HCT116 (cell line): ENCODE data around the gene PIBF1. TPM values are rescaled to one million over a fixed set of nuclear protein-coding genes. Genes with fewer than 3 reads are reported as not detected.

ENCODE experiments used
- ATAC-seq: fragments of 200-7000 bp; cut with Tn5 transposase; 2 replicates; pipeline ENCODE4 v1.9.1; 2020; ENCODE audit warnings: mild to moderate bottlenecking, moderate library complexity
- BruUV-seq: library from RNA; stranded (reverse); fragments of 400-500 nt; replicated peaks from 2 replicates; lab custom pipeline; 2021; lab: Mats Ljungman, UMichigan
- CTCF ChIA-PET: fragments of 300-600 bp; sonication (Branson Sonifier 250); formaldehyde crosslinking; loops from one replicate; lab custom pipeline; 2021; ENCODE audit warnings: antibody characterized with exemption; lab: Charles Lee
- POLR2A ChIA-PET: fragments of 300-600, 350-600 bp; sonication (Branson Sonifier 250); formaldehyde crosslinking; loops from one replicate; lab custom pipeline; 2021; ENCODE audit warnings: antibody characterized with exemption; lab: Charles Lee
- RAD21 ChIA-PET, 2 experiments: fragments of 300-600 bp; sonication (Branson Sonifier 250); formaldehyde crosslinking; loops; one replicate each; lab custom pipeline; 2023; ENCODE audit warnings: low total read pairs in 2 of 2; ENCODE audit not compliant: uncharacterized antibody in 2 of 2, unreplicated experiment in 2 of 2, low non-redundant PET in 1 of 2; lab: Charles Lee
- DNase-seq: peaks from one replicate; pipeline ENCODE4 v3.0.0-alpha.2; 2010; ENCODE audit warnings: low read depth, low spot score
- H2AFZ ChIP-seq: fragments of 200-600 bp; shearing (Covaris generic), sonication (generic); 2 replicates; pipeline ENCODE4 v1.6.1; 2017; ENCODE audit warnings: low read depth, mixed run types, mixed read lengths, antibody characterized with exemption, low read length; ENCODE audit not compliant: poor library complexity, severe bottlenecking
- H3K27ac ChIP-seq: 2 replicates; pipeline ENCODE4 v1.5.1; 2012; ENCODE audit warnings: low read depth, low read length
- H3K27me3 ChIP-seq: fragments of 200-600 bp; sonication (generic); 2 replicates; pipeline ENCODE4 v1.6.1; 2016; ENCODE audit warnings: mixed run types, low read length, mixed read lengths; ENCODE audit not compliant: insufficient read depth
- H3K36me3 ChIP-seq, 2 experiments: fragments of 200-500 bp in 1 of 2; fragments of 200-600 bp in 1 of 2; sonication (Bioruptor generic) in 1 of 2; sonication (generic) in 1 of 2; 2 replicates each; pipeline versions ENCODE4 v1.5.1 to v1.6.1; 2014 to 2016; ENCODE audit warnings: low read length in 2 of 2, inconsistent platforms in 1 of 2, mixed read lengths in 1 of 2, mixed run types in 1 of 2; ENCODE audit not compliant: insufficient read depth in 2 of 2, control insufficient read depth in 1 of 2
- H3K4me1 ChIP-seq, 2 experiments: fragments of 200-600 bp in 1 of 2; sonication (generic) in 1 of 2; 2 replicates each; pipeline versions ENCODE4 v1.5.1 to v1.6.1; 2012 to 2017; ENCODE audit warnings: low read length in 2 of 2, inconsistent platforms in 1 of 2, mild to moderate bottlenecking in 1 of 2, mixed read lengths in 1 of 2, mixed run types in 1 of 2, moderate library complexity in 1 of 2; ENCODE audit not compliant: insufficient read depth in 2 of 2, control insufficient read depth in 1 of 2
- H3K4me2 ChIP-seq: fragments of 200-600 bp; sonication (generic); 2 replicates; pipeline ENCODE4 v1.6.1; 2017; ENCODE audit warnings: mixed run types, low read length, mixed read lengths
- H3K4me3 ChIP-seq, 2 experiments: fragments of 200-600 bp in 1 of 2; sonication (generic) in 1 of 2; replicated peaks in 1 of 2; 2 replicates each; pipeline ENCODE4 v1.5.1; 2011 to 2016; ENCODE audit warnings: low read length in 2 of 2, control low read depth in 1 of 2, low read depth in 1 of 2, mild to moderate bottlenecking in 1 of 2, mixed read lengths in 1 of 2, mixed run types in 1 of 2
- H3K79me2 ChIP-seq: fragments of 200-600 bp; sonication (generic); 2 replicates; pipeline ENCODE4 v1.6.1; 2017; ENCODE audit warnings: mild to moderate bottlenecking, mixed run types, low read length, moderate library complexity, mixed read lengths; ENCODE audit not compliant: insufficient read depth
- H3K9ac ChIP-seq: fragments of 200-600 bp; sonication (generic); 2 replicates; pipeline ENCODE4 v1.6.1; 2016; ENCODE audit warnings: low read length, mixed read lengths
- H3K9me2 ChIP-seq: fragments of 200-600 bp; sonication (generic), shearing (Covaris generic); 2 replicates; pipeline ENCODE4 v1.6.1; 2017; ENCODE audit warnings: mixed run types, mild to moderate bottlenecking, moderate library complexity; ENCODE audit not compliant: insufficient read depth
- H3K9me3 ChIP-seq, 2 experiments: fragments of 200-500 bp in 1 of 2; fragments of 200-600 bp in 1 of 2; sonication (Bioruptor generic) in 1 of 2; sonication (generic) in 1 of 2; 2 replicates each; pipeline ENCODE4 v1.6.1; 2014 to 2017; ENCODE audit warnings: low read length in 2 of 2, mixed read lengths in 2 of 2, inconsistent platforms in 1 of 2, low read depth in 1 of 2, mild to moderate bottlenecking in 1 of 2, mixed run types in 1 of 2, moderate library complexity in 1 of 2; ENCODE audit not compliant: control insufficient read depth in 1 of 2, insufficient read depth in 1 of 2
- H4K20me1 ChIP-seq: fragments of 200-600 bp; sonication (generic), shearing (Covaris generic); 2 replicates; pipeline ENCODE4 v1.6.1; 2017; ENCODE audit warnings: mixed run types, mild to moderate bottlenecking, moderate library complexity; ENCODE audit not compliant: insufficient read depth
- ATF3 ChIP-seq: IDR thresholded peaks from 2 replicates; pipeline ENCODE4 v1.6.1; 2012
- CBX3 ChIP-seq: IDR thresholded peaks from 2 replicates; pipeline ENCODE4 v1.6.1; 2012; ENCODE audit warnings: low read depth
- CTCF ChIP-seq, 3 experiments: fragments of 200-600 bp in 1 of 3; sonication (generic) in 1 of 3; IDR thresholded peaks in 2 of 3; conservative IDR thresholded peaks in 1 of 3; 2 replicates each; pipeline ENCODE4 v1.5.1; 2012 to 2017; ENCODE audit warnings: low read depth in 2 of 3, low read length in 2 of 3, antibody characterized with exemption in 1 of 3, borderline replicate concordance in 1 of 3, control low read depth in 1 of 3, mild to moderate bottlenecking in 1 of 3, mixed read lengths in 1 of 3, mixed run types in 1 of 3, moderate library complexity in 1 of 3; ENCODE audit not compliant: insufficient read depth in 1 of 3
- ELF1 ChIP-seq: IDR thresholded peaks from 2 replicates; pipeline ENCODE4 v1.6.1; 2012; ENCODE audit warnings: low read depth, borderline replicate concordance
- EZH2phosphoT487 ChIP-seq: fragments of 200-600 bp; IDR thresholded peaks from 2 replicates; pipeline ENCODE4 v1.6.1; 2018; ENCODE audit warnings: antibody characterized with exemption, borderline replicate concordance
- FOSL1 ChIP-seq: IDR thresholded peaks from 2 replicates; pipeline ENCODE4 v1.6.1; 2012; ENCODE audit warnings: low read depth
- JUND ChIP-seq: IDR thresholded peaks from 2 replicates; pipeline ENCODE4 v1.6.1; 2012
- MAX ChIP-seq: IDR thresholded peaks from 2 replicates; pipeline ENCODE4 v1.6.1; 2012
- POLR2AphosphoS5 ChIP-seq: IDR thresholded peaks from 2 replicates; pipeline ENCODE4 v1.6.1; 2011; ENCODE audit warnings: mild to moderate bottlenecking, low read depth, low read length, moderate library complexity
- ZFX ChIP-seq: fragments of 450-650 bp; IDR thresholded peaks from 2 replicates; pipeline ENCODE4 v1.6.1; 2017
- ZNF274 ChIP-seq: fragments of 200-500 bp; sonication (Bioruptor generic); IDR thresholded peaks from 2 replicates; pipeline ENCODE4 v1.6.1; 2014; ENCODE audit warnings: mild to moderate bottlenecking, low read depth, low read length, inconsistent platforms
- intact Hi-C: fragments of 100-400 bp; cut with micrococcal nuclease; formaldehyde crosslinking; loops from 2 replicates; pipeline ENCODE4 v1.10.0; 2022
- total RNA-seq: library from RNA; stranded (reverse); gene quantifications from one replicate; pipeline ENCODE4 v1.2.1, GENCODE V29; 2021; ENCODE audit not compliant: unreplicated experiment

PIBF1 gene
- total RNA-seq, 1 experiment from 2014 or later: 21.1 TPM

- ATAC-seq (no peak), DNase-seq (no peak)
- ChIA-PET CTCF (no interaction called here), POLR2A (interaction anchor here (0.7 kb wide), 1 partner anchor 228 kb away, joined by 4 read pairs; no protein-coding TSS in a partner anchor), RAD21 (no interaction called here)
- Histone ChIP-seq H3K9ac (no peak overlapping the region), H3K27ac (no peak overlapping the region), H3K9me3 (no peaks in the 10 kb centered on the region), H4K20me1 (no peaks in the 10 kb centered on the region), H3K9me2 (no peaks in the 10 kb centered on the region), H3K4me1 (no peaks in the 10 kb centered on the region), H2AFZ (no peak overlapping the region), H3K4me2 (no peak overlapping the region), H3K4me3 (no peak overlapping the region), H3K79me2 (peaks cover 30% of the 10 kb centered on the region), H3K36me3 (peaks cover 54 to 70% of the 10 kb centered on the region in 2 experiments), H3K27me3 (no peaks in the 10 kb centered on the region)
- TF ChIP-seq CBX3 (no peak), EZH2phosphoT487 (no peak), CTCF (IDR thresholded peaks at IDR 0.05 in 2 of 3, conservative IDR thresholded peaks at IDR 0.05 in 1 of 3; ENCODE audit: borderline replicate concordance in 1 of 3, insufficient read depth in 1 of 3, low read depth in 2 of 3, low read length in 2 of 3) (no peak), POLR2AphosphoS5 (no peak), ELF1 (no peak), MAX (no peak), FOSL1 (no peak), JUND (no peak), ATF3 (no peak), ZNF274 (no peak), ZFX (no peak)
- no TSS peak for BruUV-seq
- intact Hi-C loops: no loop called here
Observed at GRCh38 chr13:72757792-72758535, 24.0 kb upstream of the PIBF1 start.
